Ovary (tissue), 9 donors: ENCODE results near the gene PRKACB. TPM values are rescaled to one million over a fixed set of nuclear protein-coding genes. Genes with fewer than 3 reads are reported as not detected.

ENCODE experiments used
- DNase-seq, 5 donors: peaks; one replicate each; pipeline ENCODE4 v3.0.0-alpha.2; 2019 to 2020
- H3K27ac ChIP-seq, 2 donors: fragments of 200-600 bp; one replicate each; pipeline versions ENCODE4 v1.5.1 to v1.8.0; 2019 to 2022
- H3K27me3 ChIP-seq: fragments of 200-600 bp; one replicate; pipeline ENCODE4 v1.8.0; 2022
- H3K36me3 ChIP-seq: fragments of 200-600 bp; sonication (generic); one replicate; pipeline ENCODE4 v1.5.1; 2019
- H3K4me1 ChIP-seq: one replicate; pipeline ENCODE4 v1.8.1; 2013; ENCODE audit warnings: mild to moderate bottlenecking, moderate library complexity; ENCODE audit not compliant: insufficient read depth
- H3K4me3 ChIP-seq: fragments of 200-600 bp; sonication (generic); one replicate; pipeline ENCODE4 v1.5.1; 2017
- H3K9me3 ChIP-seq, 2 donors: fragments of 200-600 bp in 1 of 2; sonication (generic) in 1 of 2; one replicate each; pipeline versions ENCODE4 v1.5.1 to v1.8.1; 2013 to 2019; ENCODE audit warnings: mild to moderate bottlenecking in 1 of 2, moderate library complexity in 1 of 2
- CTCF ChIP-seq, 3 donors: fragments of 450-650 bp in 2 of 3; fragments of 200-600 bp in 1 of 3; IDR thresholded peaks; one replicate each; pipeline versions ENCODE4 v1.5.1 to v1.8.0; 2016 to 2022; ENCODE audit warnings: antibody characterized with exemption in 3 of 3, mild to moderate bottlenecking in 1 of 3
- EP300 ChIP-seq: sonication (generic); formaldehyde crosslinking; IDR thresholded peaks from one replicate; pipeline ENCODE4 v1.6.1; 2017; ENCODE audit warnings: antibody characterized with exemption
- POLR2A ChIP-seq: fragments of 450-650 bp; IDR thresholded peaks from one replicate; pipeline ENCODE4 v1.6.1; 2017; ENCODE audit warnings: antibody characterized with exemption, mild to moderate bottlenecking, moderate library complexity
- WGBS, 3 donors: extraction: QIAGEN DNeasy Blood & Tissue Kit in 1 of 3; methylation state at CpG; one replicate each; pipeline versions ENCODE4 v1.1.5 to v1.1.7; 2013 to 2017; 5-methylcytosine and 5-hydroxymethylcytosine counted together
- intact Hi-C, 4 donors: fragments of 100-400 bp; cut with DNase I; formaldehyde crosslinking; loops; one replicate each; pipeline versions ENCODE4 v1.11.0 to v1.15.1; 2022 to 2023
- polyA plus RNA-seq, 2 donors: library from polyadenylated mRNA; stranded (reverse); fragments of 200-250 nt in 1 of 2; fragments of 350-450 nt in 1 of 2; fragmentation: Illumina TruSeq in 1 of 2; extraction: RNeasy Lipid Tissue Mini Kit (QIAGEN cat#74804) in 1 of 2; gene quantifications; one replicate each; pipeline ENCODE4 v1.2.3, GENCODE V29; 2013 to 2014
- total RNA-seq, 7 donors: library from RNA; depleted of rRNA in 2 of 7; stranded (reverse); fragments of >200 nt in 2 of 7; fragmentation: NEBNext Ultra II Directional in 3 of 7; extraction: Animal tissue kit (Norgen Biotek cat#: 25700) in 3 of 7; gene quantifications; one replicate each; pipeline versions ENCODE4 v1.1.0 to v1.2.4, GENCODE V29; 2016 to 2023
- donor health status: DM: no; HTN: no; CAD: no; lungs with moderate emphysema.
- donor health status: DM: no; HTN: no; CAD: no.
- donor health status: Bipolar disorder and iron deficiency.
- donor health status: DM: yes; HTN: yes; CAD: no.
- donor health status: DM: no; HTN: no; CAD: no.
- donor health status: DM: yes; HTN: yes; CAD: no.

Gene PRKACB
- total and polyA plus RNA-seq, 9 donors, result 10.3 to 41.9 (median 26.1) TPM

DNA sequence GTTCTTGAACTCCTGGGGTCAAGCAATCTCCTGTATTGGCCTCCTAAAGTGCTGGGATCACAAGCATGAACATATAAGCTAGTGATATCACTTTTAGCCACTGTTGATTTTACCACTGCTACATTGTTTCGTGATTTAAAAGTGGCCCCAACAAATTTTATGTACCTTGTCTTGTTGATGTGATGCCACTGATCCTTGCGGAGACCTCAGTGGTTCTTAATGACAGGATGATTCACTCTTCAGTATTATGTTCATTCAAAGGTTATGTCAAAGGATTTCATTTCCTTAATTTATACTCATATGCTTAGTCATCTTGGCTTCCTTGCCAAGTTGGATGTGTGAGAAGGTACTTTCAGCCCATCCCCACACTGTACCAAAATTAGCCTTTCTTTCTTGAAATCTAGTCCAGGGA lies 12.1 kb downstream of the PRKACB start:
- Histone ChIP-seq H3K27ac (no peak overlapping the region), H3K36me3 (no peaks in the 10 kb centered on the region), H3K27me3 (no peaks in the 10 kb centered on the region), H3K4me3 (no peak overlapping the region), H3K9me3 (no peaks in the 10 kb centered on the region), H3K4me1 (peaks cover 2% of the 10 kb centered on the region)
- 65 to 85% (median 84%) methylated on average over 2 of the region's 2 CpGs for WGBS, 3 donors
- no peak for DNase-seq
- intact Hi-C loops, result loop anchor here in 1 of 4 donors (10.0 kb wide), 1 partner anchor 269 kb away; no protein-coding TSS in a partner anchor
- TF ChIP-seq CTCF (IDR thresholded peaks at IDR 0.05) (no peak), EP300 (no peak), POLR2A (no peak)

DNA sequence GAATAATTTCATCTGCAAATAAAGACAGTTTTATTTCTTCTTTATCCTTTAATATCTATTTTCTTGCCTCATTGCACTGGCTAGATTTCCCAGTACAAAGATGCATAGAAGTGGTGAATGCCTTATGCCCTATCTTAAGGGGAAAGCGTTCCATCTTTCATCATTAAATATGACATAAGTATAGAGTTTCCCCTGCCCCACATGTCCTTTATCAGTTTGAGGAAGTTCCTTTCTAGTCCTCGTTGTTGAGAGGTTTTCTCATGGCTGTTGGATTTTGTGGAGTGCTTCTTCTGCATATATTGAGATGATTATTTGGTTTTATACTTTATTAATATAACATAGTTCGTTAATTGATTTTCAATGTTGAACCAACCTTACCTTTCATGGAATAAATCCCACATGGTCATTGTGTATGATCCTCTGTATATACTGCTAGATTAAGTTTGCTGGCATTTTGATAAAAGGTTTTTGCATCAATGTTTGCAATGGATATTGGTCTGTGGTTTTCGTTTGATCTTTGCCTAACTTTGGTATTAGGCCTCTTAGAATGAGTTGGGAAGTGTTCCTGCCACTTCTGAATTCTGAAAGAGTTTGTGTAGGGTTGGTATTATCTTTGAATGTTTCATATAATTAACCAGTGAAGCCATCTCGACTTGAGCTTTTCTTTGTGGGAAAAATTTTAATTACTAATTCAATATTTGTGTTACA lies 15.6 kb downstream of the PRKACB start:
- Histone ChIP-seq H3K27ac (no peak overlapping the region), H3K4me1 (peaks cover 2% of the 10 kb centered on the region), H3K27me3 (no peaks in the 10 kb centered on the region), H3K36me3 (no peaks in the 10 kb centered on the region), H3K9me3 (no peaks in the 10 kb centered on the region), H3K4me3 (no peak overlapping the region)
- intact Hi-C loops, result loop anchor here in 1 of 4 donors (10.0 kb wide), 1 partner anchor 265 kb away; no protein-coding TSS in a partner anchor
- DNase-seq, result no peak
- no peak for TF ChIP-seq POLR2A
- TF ChIP-seq EP300, result no peak
- no peak for TF ChIP-seq CTCF (IDR thresholded peaks at IDR 0.05)
- 90 to 92% (median 90%) methylated on average over 5 of the region's 5 CpGs for WGBS, 3 donors

DNA sequence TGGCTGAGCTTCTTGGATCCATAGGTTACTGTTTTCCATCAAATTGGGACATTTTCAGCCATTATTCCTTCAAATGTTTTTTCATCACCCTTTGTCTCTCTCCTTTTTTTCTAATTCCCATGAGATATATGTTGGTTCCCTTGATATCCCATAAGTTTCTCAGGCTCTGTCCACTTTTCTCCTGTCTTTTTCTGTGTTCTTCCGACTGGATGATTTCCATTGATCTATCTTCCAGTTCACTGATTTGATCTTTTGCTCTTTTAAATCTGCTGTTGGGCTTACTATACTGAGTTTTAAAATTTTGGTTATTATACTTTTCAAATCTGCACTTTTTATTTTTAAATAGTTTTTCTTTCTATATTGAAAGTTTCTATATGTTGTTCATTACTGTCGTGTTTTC lies 18.2 kb downstream of the PRKACB start:
- no peak for DNase-seq
- H3K9me3 ChIP-seq, result no peaks in the 10 kb centered on the region
- H3K36me3 ChIP-seq, result no peaks in the 10 kb centered on the region
- whole genome bisulfite sequencing, 3 donors, result 97 to 100% (median 97%) methylated on average over 2 of the region's 2 CpGs
- TF ChIP-seq POLR2A (no peak), EP300 (no peak), CTCF (IDR thresholded peaks at IDR 0.05) (no peak)
- intact Hi-C loops, result no loop called here
- no peaks in the 10 kb centered on the region for H3K27me3 ChIP-seq
- H3K4me1 ChIP-seq, result no peaks in the 10 kb centered on the region
- H3K4me3 ChIP-seq, result no peak overlapping the region
- H3K27ac ChIP-seq, result no peak overlapping the region

DNA sequence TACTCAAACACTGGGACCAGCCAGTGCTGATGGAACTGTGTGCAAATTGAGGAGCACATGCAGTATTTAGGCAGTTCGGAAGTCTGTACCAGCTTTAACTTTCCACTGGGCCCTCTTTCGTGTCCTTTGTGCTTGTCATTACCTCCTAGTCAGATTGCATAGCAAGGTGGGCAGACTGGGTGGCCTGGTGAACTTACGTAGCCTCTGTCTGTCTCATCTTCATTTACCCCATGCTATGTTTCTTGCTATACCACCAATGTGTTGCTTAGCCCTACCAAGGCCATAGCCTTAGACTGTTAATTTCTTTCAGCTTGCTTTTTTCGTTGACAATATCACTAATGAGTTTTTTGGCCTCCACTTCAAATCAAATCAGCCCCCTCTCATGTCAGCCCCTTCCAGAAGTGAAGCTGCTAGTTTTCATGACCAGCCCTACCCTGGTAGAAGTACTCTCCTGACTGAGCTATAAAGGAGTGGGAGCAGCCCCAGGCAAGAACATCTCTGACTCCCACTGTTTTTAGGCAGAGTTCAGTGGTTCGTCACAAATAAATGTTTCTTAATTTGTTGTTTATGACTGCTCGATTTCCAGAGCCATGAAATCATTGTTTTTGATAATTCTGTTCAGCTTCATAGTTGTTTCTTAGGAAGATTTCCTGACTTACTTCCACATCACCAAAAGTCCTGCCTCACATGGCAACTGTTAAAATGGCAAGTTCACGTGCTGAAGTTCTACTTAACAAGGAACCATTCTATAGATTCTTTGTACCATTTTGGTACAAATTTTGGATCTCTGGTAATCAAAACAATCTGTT lies 19.3 kb downstream of the PRKACB start:
- 58 to 65% (median 65%) methylated on average over 7 of the region's 7 CpGs for WGBS, 3 donors
- Histone ChIP-seq H3K36me3 (no peaks in the 10 kb centered on the region), H3K9me3 (no peaks in the 10 kb centered on the region), H3K4me1 (no peaks in the 10 kb centered on the region), H3K27me3 (no peaks in the 10 kb centered on the region), H3K27ac (no peak overlapping the region), H3K4me3 (no peak overlapping the region)
- intact Hi-C loops, result no loop called here
- no peak for DNase-seq
- no peak for TF ChIP-seq EP300
- TF ChIP-seq CTCF (IDR thresholded peaks at IDR 0.05), result no peak
- TF ChIP-seq POLR2A, result no peak
